SU-DHL-6 (cell line): ENCODE data around the gene PRR18.

Experiments used
- CTCF ChIP-seq: fragments of 200-600 bp; sonication (generic); IDR thresholded peaks from one replicate; pipeline ENCODE4 v1.5.1; 2017; ENCODE audit warnings: antibody characterized with exemption, mild to moderate bottlenecking, low read length, moderate library complexity; ENCODE audit not compliant: insufficient read depth, poor library complexity, severe bottlenecking
- EZH2phosphoT487 ChIP-seq: fragments of 200-600 bp; sonication (generic), shearing (Covaris generic); conservative IDR thresholded peaks from 2 replicates; pipeline ENCODE4 v1.6.1; 2018; ENCODE audit warnings: mild to moderate bottlenecking, antibody characterized with exemption, low read length, moderate library complexity, mixed read lengths

- no peak for TF ChIP-seq EZH2phosphoT487
- no peak for TF ChIP-seq CTCF
These were observed 10.7 kb upstream of the PRR18 start for GRCh38 chr6:166318649-166319600.
